GM23248 (cell line): ENCODE measurements around the gene CREBBP.

Experiments
- EZH2 ChIP-seq: fragments of 200-600 bp; sonication (generic); IDR thresholded peaks from 2 replicates; pipeline ENCODE4 v1.6.1; 2018; ENCODE audit warnings: antibody characterized with exemption, mild to moderate bottlenecking; ENCODE audit not compliant: insufficient read depth, poor library complexity, severe bottlenecking
- EZH2phosphoT487 ChIP-seq: fragments of 200-600 bp; sonication (generic); IDR thresholded peaks from 2 replicates; pipeline ENCODE4 v1.6.1; 2018; ENCODE audit warnings: antibody characterized with exemption, moderate library complexity, mild to moderate bottlenecking, low read depth; ENCODE audit not compliant: insufficient read depth

DNA sequence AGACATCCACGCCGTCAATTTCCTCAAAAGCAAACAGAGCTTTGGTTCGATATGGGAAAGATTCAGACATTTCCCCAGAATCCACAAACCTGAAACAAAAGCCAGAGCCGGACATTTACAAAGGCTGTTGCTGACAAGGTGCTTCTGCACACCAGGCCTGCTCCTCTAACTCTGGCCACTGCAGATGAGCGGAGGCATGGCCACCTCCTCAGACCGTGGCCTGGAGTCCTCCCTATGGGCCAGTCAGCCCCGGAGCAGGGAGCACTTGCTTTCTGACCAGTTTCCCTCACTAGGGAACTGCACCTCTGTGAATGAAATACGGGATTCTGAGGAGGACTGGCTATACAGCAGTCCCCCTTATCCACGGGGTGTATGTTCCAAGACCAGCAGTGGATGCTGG, 140.9 kb downstream of the CREBBP start:
- no peak for TF ChIP-seq EZH2phosphoT487
- no peak for TF ChIP-seq EZH2
